Activated T-helper 1 cell treated with anti-CD3 and anti-CD28 coated beads, Interleukin-12 subunit alpha, Interleukin-12 subunit beta, Interleukin-2, Interleukin-4 antibody, amounts not matched to agents 30 ng/mL and 10 ng/mL and 1 ng/mL, durations not matched to agents 14 hours and 24 hours and 36 hours (primary cell): Measurements from ENCODE around the gene SCGB1C1. TPM values are rescaled to one million over a fixed set of nuclear protein-coding genes. Genes with fewer than 3 reads are reported as not detected.
"Not testable (repeated sequence)": the region's sequence is repeated elsewhere in the genome, so short reads cannot be mapped to it uniquely, and the experiment has no call there.

Experiments
- DNase-seq: peaks from one replicate; pipeline ENCODE4 v3.0.0; 2021; ENCODE audit warnings: low spot score
- H3K27ac Mint-ChIP-seq: one replicate; pipeline ENCODE4 v1.8.0; 2021; ENCODE audit warnings: mild to moderate bottlenecking, mixed read lengths
- H3K27me3 Mint-ChIP-seq: one replicate; pipeline ENCODE4 v1.8.0; 2022; ENCODE audit warnings: mild to moderate bottlenecking, moderate library complexity, mixed read lengths; ENCODE audit not compliant: insufficient read depth
- H3K36me3 Mint-ChIP-seq: one replicate; pipeline ENCODE4 v1.8.0; 2021; ENCODE audit warnings: low read depth, mixed read lengths
- H3K4me1 Mint-ChIP-seq: one replicate; pipeline ENCODE4 v1.8.0; 2021; ENCODE audit warnings: low read depth, mixed read lengths
- H3K4me3 Mint-ChIP-seq: one replicate; pipeline ENCODE4 v1.8.0; 2021; ENCODE audit warnings: mild to moderate bottlenecking, moderate library complexity, mixed read lengths
- H3K9me3 Mint-ChIP-seq: one replicate; pipeline ENCODE4 v1.8.0; 2021; ENCODE audit warnings: mixed read lengths
- intact Hi-C: fragments of 100-400 bp; cut with micrococcal nuclease; formaldehyde crosslinking; loops from one replicate; pipeline ENCODE4 v1.15.1; 2024
- total RNA-seq: library from RNA; stranded (reverse); gene quantifications from 2 replicates; pipeline ENCODE4 v1.2.3, GENCODE V29; 2022

Gene SCGB1C1
- not detected in 2 replicates for total RNA-seq

- H3K9me3 Mint-ChIP-seq, intact Hi-C loops, DNase-seq, H3K4me1 Mint-ChIP-seq, H3K27ac Mint-ChIP-seq, H3K36me3 Mint-ChIP-seq, H3K4me3 Mint-ChIP-seq, H3K27me3 Mint-ChIP-seq: not testable (repeated sequence)
Measured at GRCh38 chr11:192674-193128, at the start of gene SCGB1C1. Gene SCGB1C1 (plus strand): TSS chr11:193078. CDS start chr11:193100, 22 bp downstream.

DNA sequence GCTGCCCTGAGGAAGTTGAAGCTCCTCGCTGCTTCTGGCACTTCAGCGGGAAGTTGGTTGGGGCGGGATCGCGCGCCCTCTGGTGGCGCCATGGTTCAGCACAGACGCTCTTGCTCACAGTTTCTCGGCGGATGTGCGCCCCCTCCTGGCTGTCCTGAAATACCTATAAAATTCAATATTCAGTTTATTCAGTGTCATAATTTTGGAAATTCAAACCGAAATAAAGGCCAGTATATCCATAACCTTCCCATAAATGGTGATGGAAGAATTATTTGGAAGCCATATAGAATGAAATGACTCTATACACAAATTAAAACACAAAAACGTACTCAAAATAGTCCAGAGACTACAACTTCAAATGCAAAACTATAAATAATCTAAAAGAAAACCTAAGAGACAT is 12.6 kb upstream of the SCGB1C1 start:
- H3K27me3 Mint-ChIP-seq, H3K4me3 Mint-ChIP-seq, intact Hi-C loops, DNase-seq, H3K4me1 Mint-ChIP-seq, H3K9me3 Mint-ChIP-seq, H3K36me3 Mint-ChIP-seq, H3K27ac Mint-ChIP-seq: not testable (repeated sequence)

DNA sequence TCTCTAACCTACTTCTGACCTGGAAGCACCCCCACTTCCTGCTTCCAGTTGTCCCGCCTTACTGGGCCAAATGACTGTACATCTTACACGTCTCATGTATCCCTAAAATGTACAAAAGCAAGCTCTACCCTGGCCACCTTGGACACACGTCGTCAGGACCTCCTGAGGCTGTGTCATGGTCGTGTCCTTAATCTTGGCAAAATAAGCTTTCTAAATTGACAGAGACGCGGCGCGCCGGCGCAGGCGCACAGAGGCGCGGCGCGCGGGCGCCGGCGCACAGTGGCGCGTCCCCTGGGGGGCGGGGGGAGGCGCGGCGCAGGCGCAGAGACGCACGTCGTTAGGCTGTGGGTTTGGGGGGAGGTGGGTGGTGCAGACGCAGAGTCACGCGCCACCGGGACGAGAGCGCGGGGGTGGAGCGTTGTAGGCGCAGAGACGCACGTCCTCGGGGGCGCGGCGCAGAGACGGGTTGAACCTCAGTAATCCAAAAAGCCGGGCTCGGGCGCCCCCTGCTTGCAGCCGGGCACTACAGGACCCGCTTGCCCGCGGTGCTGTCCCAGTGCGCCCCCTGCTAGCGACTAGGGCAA is 3.6 kb upstream of the SCGB1C1 start:
- H3K27ac Mint-ChIP-seq, H3K4me1 Mint-ChIP-seq, H3K4me3 Mint-ChIP-seq, DNase-seq, H3K9me3 Mint-ChIP-seq, intact Hi-C loops, H3K27me3 Mint-ChIP-seq, H3K36me3 Mint-ChIP-seq: not testable (repeated sequence)

DNA sequence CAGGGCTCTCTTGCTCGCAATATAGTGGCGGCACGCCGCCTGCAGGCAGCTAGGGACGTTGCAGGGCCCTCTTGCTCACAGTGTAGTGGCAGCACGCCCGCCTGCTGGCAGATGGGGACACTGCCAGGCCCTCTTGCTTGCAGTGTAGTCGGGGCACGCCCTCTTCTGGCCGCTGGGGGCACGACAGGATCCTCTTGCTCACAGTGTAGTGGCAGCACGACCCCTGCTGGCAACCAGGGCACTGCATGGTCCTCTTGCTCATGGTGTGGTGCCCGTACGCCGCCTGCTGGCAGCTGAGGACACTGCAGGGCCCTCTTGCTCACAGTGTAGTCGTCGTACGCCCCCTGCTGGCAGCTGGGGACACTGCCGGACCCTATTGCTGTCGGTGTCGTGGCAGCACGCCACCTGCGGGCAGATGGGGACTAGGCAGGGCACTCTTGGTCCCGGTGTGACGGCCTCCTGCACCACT is 3.0 kb upstream of the SCGB1C1 start:
- H3K27ac Mint-ChIP-seq, H3K36me3 Mint-ChIP-seq, H3K4me1 Mint-ChIP-seq, H3K4me3 Mint-ChIP-seq, H3K27me3 Mint-ChIP-seq, intact Hi-C loops, H3K9me3 Mint-ChIP-seq: not testable (repeated sequence)
- DNase-seq: peak; percentile 38

DNA sequence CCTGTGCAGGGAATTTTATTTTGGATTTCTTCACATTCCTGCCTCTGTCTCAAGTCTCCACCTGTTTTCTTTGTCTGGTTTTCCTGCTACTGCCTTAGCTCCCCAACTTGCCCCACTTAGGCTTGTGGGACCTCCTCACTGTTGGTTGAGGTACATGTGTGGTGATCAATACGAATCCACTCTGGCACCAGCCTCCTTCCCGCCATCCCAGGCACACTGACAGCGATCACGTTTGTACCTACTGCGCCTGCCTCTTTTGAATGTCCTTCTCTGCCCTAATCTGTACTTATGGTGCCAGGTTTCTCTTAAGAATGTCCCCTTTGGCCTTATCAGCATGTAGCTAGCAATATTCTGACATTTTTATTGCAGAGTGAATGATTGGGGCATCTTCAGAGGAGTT is 2.3 kb upstream of the SCGB1C1 start:
- DNase-seq, H3K4me3 Mint-ChIP-seq, intact Hi-C loops, H3K36me3 Mint-ChIP-seq, H3K27me3 Mint-ChIP-seq, H3K4me1 Mint-ChIP-seq, H3K27ac Mint-ChIP-seq, H3K9me3 Mint-ChIP-seq: not testable (repeated sequence)

DNA sequence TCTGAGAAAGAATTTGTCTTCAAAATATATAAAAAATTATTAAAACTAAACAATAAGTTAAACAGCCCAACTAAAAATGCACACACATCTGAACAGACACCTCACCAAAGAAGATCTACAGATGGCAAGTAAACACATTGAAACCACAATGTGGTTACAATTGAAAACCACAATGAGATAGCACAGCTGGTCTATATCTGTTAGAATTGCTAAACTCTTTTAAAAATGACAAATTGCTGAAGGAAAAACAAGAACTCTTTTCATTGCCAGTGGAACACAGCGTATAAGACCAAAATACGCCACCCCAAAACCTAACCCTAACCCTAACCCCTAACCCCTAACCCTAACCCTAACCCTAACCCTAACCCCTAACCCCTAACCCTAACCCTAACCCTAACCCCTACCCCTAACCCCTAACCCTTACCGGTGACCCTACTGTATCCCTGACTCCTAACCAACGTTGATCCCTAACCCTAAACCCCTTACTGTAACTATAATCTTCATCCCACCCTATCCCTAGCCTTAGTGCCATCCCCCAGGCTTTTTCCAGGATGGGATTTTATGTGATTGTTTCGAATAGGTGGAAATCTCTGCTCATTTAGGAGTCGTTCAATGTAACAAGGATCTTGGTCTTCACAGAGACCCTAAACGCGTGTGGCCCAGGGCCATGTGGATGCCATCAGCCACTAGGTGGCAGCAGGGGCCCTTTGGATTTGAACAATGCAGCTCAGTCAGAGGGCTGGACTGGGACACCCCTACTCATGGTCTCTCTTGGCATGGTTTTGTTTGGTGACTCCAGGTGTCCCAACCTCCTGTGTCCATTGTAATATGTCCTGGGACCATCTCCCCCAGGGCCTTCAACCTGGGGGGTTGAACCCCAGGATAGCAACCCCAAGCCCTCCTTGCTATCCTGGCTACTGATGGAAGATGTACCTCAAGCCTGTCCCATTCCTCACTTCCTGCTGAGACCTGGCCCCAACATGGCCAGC is 1.1 kb upstream of the SCGB1C1 start:
- H3K9me3 Mint-ChIP-seq, H3K27me3 Mint-ChIP-seq, intact Hi-C loops, H3K36me3 Mint-ChIP-seq, H3K4me1 Mint-ChIP-seq: not testable (repeated sequence)
- H3K4me3 Mint-ChIP-seq: peak overlapping the region; percentile 42
- DNase-seq: peak; percentile 51
- peak overlapping the region; percentile 72 for H3K27ac Mint-ChIP-seq

DNA sequence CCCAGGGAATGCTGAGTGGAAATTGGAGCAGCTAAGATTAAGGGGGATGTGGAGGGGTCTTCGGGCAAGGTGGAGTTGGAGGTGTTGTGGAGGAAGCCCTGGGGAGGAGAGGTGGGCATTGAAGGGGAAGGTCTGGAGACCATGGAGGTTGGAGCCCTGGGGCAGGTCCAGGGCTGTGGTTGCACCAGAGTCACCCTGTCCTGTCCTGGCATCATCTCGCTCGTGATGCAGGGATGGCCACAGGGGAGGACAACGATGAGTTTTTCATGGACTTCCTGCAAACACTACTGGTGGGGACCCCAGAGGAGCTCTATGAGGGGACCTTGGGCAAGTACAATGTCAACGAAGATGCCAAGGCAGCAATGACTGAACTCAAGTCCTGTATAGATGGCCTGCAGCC is 603 bp downstream of the SCGB1C1 start:
- H3K27me3 Mint-ChIP-seq, H3K4me1 Mint-ChIP-seq, H3K4me3 Mint-ChIP-seq, DNase-seq, H3K36me3 Mint-ChIP-seq, H3K9me3 Mint-ChIP-seq, H3K27ac Mint-ChIP-seq, intact Hi-C loops: not testable (repeated sequence)

- Mint-ChIP-seq H3K4me3 (no peak overlapping the region), H3K4me1 (peaks cover 8% of the 10 kb centered on the region), H3K9me3 (no peaks in the 10 kb centered on the region), H3K27ac (no peak overlapping the region), H3K27me3 (no peaks in the 10 kb centered on the region), H3K36me3 (peaks cover 5% of the 10 kb centered on the region)
- intact Hi-C loops: no loop called here
- no peak for DNase-seq
Measured at GRCh38 chr11:196786-197731, 4.2 kb downstream of the SCGB1C1 start.

DNA sequence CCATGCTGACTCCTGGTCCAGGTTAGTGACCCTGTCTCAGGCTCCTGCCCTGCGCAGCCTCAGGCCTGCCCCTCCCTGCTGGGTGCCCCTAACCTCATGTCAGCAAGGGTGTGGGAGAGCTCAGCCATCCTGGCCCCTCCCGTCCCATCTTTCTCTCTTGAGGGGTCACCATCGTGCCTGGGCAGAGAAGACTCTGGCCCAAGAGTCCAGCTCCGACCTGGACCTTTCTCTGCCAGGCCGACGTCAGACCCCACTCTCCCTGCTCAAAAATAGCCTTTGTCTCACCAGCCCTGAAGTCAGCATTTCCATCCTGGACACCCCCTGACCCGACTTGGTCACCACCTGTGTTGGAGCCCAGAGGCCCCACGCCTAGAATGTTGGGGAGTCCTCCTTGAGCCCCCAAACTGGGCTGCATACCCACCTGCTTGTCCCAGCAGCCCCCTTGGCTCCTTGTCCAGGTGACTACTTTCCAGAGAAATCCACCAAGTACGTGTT is 4.9 kb downstream of the SCGB1C1 start:
- no peak for DNase-seq

GRCh38 chr11:198236-198806 is 5.4 kb downstream of the SCGB1C1 start:
- no peak overlapping the region for H3K4me3 Mint-ChIP-seq
- no peak for DNase-seq
- H3K27me3 Mint-ChIP-seq: no peaks in the 10 kb centered on the region
- H3K36me3 Mint-ChIP-seq: peaks cover 11% of the 10 kb centered on the region
- H3K4me1 Mint-ChIP-seq: peaks cover 20% of the 10 kb centered on the region
- no peaks in the 10 kb centered on the region for H3K9me3 Mint-ChIP-seq
- intact Hi-C loops: no loop called here
- H3K27ac Mint-ChIP-seq: no peak overlapping the region

More for the DNA sequence above, 4.9 kb downstream of the SCGB1C1 start:
- H3K4me1 Mint-ChIP-seq: peaks cover 15% of the 10 kb centered on the region
- H3K9me3 Mint-ChIP-seq: no peaks in the 10 kb centered on the region
- H3K4me3 Mint-ChIP-seq: no peak overlapping the region
- H3K36me3 Mint-ChIP-seq: peaks cover 8% of the 10 kb centered on the region
- no peaks in the 10 kb centered on the region for H3K27me3 Mint-ChIP-seq
- H3K27ac Mint-ChIP-seq: no peak overlapping the region
- intact Hi-C loops: no loop called here

DNA sequence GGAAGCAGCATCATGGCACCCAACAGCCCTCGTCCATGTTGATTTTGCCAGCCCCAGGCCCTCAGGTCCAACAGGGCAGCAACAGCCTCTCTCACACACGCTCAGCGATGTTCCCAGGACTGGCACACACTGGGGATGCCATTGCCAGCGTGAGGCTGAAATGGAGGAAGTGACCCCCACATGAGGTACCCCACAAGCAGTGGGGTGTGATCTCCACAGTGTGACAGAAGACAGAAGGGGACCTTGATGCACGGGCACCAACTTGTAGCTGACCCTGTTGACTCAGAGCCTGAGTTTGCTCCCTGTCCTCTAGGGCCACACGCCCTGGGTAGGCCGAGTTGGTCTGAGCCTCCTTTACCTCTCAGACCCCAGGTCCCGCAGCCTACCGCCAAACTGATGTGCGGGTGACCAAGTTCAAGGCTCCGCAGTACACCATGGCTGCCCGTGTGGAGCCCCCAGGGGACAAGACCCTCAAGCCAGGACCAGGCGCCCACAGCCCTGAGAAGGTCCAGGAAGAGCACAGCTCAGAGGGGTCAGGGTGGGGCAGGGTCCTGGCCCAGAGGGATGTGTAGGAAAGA is 6.2 kb downstream of the SCGB1C1 start:
- intact Hi-C loops: no loop called here
- no peak overlapping the region for H3K27ac Mint-ChIP-seq
- no peak overlapping the region for H3K4me3 Mint-ChIP-seq
- H3K4me1 Mint-ChIP-seq: peaks cover 28% of the 10 kb centered on the region
- DNase-seq: no peak
- no peaks in the 10 kb centered on the region for H3K9me3 Mint-ChIP-seq
- peaks cover 18% of the 10 kb centered on the region for H3K36me3 Mint-ChIP-seq
- no peaks in the 10 kb centered on the region for H3K27me3 Mint-ChIP-seq

DNA sequence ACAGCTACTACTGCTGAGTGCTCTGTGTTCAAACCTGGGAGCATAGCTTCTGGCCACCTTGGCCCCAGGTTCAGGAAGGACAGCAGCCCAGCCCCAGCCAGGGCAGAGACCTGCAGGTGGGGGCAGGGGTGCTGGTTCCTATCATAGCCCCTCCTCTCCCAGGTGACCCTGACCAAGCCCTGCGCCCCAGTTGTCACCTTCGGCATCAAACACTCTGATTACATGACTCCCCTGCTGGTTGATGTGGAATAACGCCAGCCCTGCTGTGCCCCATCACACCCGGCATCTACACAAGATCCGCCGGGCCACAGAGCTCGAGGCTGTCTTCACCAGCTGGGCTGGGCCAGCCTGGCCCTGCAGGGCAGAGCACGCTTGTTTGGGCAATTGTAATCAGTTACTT is 6.9 kb downstream of the SCGB1C1 start:
- Mint-ChIP-seq H3K27me3 (no peaks in the 10 kb centered on the region), H3K27ac (no peak overlapping the region), H3K4me3 (no peak overlapping the region), H3K4me1 (peaks cover 33% of the 10 kb centered on the region), H3K9me3 (no peaks in the 10 kb centered on the region), H3K36me3 (peaks cover 18% of the 10 kb centered on the region)
- DNase-seq: no peak
- intact Hi-C loops: no loop called here
